Kasumi-1 (cell line): ENCODE measurements around the gene RRAS.
A peak's percentile ranks its signal among the peaks of the same experiment; 100 is the strongest.
"Not testable (repeated sequence)": the region's sequence is repeated elsewhere in the genome, so short reads cannot be mapped to it uniquely, and the experiment has no call there.

Experiments
- DNase-seq, 2 experiments: peaks; one replicate each; lab custom pipeline; 2025; lab: John Stamatoyannopoulos, UW

RRAS gene

DNA sequence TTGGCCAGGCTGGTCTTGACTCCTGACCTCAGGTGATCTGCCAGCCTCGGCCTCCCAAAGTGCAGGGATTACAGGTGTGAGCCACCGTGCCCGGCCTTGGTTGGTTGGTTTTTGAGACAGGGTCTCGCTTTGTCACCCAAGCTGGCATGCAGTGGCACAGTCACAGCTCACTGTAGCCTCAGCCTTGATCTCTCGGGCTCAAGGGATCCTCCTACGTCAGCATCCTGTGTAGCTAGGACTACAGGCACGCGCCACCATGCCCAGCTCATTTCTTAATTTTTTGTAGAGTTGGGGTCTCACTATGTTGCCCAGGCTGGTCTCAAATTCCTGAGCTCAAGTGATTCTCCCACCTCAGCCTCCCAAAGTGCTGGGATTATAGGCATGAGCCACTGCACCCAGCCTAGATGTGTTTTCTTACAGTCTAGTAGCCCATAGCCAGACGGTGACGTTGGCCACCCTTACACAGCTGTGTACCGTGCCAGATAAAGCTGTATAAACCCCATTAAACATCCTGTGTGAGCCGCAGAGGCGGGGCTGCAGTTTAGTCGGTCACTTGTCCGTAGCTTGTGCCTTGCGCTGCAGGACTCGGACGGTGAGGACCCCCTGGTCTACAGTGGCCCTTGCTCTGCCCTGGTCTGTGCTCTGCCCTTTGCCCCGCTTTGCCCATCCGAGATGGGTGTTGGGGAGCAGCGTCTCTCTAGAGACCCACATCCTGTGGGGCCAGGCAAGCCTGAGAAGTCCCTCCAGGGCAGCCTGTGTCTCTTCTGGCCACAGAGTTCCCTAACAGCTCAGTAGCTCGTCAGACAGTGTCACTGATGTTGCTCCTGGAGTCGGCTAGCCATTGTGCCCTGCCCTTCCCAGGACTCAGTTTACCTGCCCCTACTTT lies 15.9 kb upstream of the RRAS start:
- DNase-seq = no peak

DNA sequence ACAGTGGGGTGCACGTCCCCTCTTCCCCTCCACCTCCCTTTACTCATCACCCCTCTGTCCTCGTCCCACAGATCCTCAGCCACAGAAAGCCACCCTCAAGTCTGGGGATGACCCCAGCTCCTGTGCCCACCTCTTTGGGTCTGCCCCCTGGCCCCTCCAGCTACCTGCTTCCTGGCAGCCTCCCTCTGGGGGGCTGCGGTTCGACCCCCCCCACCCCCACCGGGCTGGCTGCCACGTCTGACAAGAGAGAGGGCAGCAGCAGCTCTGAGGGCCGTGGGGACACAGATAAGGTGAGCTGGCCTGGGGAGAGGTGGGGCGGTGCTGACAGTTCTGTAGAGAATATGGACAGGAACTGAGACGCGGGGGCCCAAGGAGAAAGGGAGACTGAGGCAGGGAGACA lies 14.6 kb upstream of the RRAS start:
- no peak for DNase-seq

GRCh38 chr19:49653466-49653806 lies 13.5 kb upstream of the RRAS start:
- no peak for DNase-seq

- no peak for DNase-seq
These were observed 12.9 kb upstream of the RRAS start for GRCh38 chr19:49652551-49653465.

GRCh38 chr19:49651820-49652550 lies 12.0 kb upstream of the RRAS start:
- DNase-seq = no peak

DNA sequence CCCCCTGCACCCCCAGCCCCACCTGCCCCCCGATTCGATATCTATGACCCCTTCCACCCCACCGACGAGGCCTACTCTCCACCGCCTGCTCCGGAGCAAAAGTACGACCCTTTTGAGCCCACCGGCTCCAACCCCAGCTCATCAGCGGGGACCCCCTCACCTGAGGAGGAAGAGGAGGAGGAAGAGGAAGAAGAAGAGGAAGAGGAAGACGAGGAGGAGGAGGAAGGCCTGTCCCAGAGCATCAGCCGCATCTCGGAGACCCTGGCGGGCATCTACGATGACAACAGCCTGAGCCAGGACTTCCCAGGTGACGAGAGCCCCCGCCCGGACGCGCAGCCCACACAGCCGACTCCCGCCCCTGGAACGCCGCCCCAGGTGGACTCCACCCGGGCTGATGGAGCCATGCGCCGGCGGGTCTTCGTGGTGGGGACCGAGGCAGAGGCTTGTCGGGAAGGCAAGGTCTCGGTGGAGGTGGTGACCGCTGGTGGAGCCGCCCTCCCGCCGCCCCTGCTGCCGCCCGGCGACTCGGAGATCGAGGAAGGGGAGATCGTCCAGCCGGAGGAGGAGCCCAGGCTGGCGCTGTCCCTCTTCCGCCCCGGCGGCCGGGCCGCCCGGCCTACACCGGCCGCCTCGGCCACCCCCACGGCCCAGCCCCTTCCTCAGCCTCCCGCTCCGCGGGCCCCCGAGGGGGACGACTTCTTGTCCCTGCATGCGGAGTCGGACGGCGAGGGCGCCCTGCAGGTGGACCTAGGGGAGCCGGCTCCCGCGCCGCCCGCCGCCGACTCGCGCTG lies 11.3 kb upstream of the RRAS start:
- no peak for DNase-seq

DNA sequence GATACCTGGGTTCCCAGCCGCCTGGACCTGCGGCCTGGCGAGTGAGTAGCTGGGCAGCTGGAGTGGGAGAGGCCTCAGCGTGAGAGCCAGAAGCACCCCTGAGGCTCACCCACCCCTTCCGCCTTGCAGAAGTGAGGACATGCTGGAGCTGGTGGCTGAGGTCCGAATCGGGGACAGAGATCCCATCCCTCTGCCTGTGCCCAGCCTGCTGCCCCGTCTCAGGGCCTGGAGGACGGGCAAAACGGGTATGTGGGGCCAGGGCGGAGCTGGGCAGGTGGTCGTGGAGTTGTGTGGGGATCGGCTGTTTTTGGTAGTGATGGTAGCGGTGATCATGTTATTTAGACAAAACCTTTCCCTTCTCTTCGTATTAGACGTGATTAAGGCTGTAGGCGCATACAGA lies 6.6 kb upstream of the RRAS start:
- no peak for DNase-seq

GRCh38 chr19:49645995-49646394 lies 6.1 kb upstream of the RRAS start:
- DNase-seq = no peak

DNA sequence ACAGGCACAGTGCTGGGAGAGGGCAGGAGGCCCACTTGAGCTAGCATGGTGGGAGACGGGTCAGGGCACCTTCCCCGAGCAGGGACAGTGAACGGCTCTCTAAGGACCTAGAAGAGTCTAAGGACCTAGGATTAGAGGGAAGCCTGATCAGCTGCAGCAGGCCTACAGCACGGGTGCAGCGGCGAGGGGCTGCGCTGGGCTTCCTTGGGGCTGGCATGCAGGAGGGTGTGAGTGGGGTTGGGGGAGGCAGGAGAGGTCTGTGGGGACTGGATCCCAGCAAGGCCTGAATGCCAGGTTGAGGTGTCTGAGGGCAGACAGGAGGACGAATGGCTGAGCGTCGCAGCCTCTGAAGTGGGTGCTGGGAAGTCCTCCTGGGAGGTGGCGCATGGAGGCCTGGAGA lies 5.6 kb upstream of the RRAS start:
- DNase-seq = no peak

- DNase-seq = no peak
These were observed 3.5 kb upstream of the RRAS start for GRCh38 chr19:49643466-49643865.

DNA sequence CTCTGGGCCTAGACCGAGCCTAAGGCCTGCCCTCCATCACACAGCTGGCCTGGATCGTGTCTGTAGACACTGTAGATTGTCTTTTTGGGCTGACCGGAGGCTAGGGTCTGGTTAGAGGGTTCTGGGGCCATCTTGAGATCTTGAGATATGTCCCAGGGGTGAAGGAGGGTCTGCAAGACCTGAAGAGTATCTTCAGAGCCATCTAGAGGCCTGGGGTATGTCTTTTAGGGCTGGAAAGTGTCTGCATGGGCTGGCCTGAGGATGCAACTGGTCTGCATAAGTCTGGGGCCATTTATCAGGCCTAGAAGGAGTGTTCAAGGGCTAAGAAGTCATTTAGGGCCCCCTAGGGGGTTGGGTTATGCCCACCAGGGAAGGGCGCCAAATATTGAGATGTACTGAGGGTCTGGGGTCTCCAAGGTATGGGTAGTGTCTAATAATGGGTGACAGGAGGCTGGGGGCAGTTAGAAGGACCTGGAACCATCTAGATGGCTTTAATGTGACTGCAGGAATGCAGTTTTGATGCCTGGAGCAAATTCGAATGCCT lies 2.6 kb upstream of the RRAS start:
- no peak for DNase-seq

DNA sequence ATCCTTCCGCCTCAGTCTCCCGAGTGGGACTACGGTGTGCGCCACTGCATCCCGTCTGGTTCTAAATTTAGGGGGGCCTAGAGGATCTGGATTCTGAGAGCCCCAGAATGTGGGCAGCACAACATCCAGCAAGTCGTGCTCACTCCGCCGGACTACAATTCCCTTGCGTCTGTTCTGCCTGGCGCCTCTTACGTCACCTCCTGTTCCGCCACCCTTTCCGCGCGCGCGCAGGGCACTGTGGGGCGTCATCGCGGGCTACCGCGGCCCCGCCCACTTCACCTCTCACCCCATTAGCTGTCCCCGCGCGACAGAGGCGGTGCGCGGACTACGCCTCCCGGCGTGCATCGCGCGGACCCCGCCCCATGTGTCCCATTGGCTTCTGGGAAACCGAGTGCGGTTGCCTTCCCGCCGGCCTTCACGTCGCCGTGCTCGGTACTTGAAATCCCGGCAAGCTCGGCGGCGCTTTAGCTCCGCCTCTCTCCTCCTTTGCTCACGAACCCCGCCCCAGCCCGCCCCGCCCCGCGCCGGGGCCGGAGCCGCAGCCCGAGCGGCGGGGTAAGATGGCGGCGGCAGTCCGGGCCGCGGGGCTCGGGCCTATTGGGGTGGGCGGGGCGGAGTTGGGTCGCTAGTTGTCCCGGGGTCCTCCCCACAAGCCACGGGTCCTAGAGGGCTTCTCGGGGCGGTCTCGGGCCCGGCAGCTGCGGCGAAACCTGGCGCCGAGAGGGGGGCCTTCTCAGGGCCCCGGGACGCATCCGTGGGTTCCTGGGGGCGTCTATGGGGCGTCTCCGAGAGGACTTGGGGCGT lies 1.9 kb upstream of the RRAS start, which contains the start of gene SCAF1:
SCAF1 (plus strand) TSS at position 522 of the 804 bp plus-strand sequence. CDS start 2,818 bp downstream, outside the sequence.
- DNase-seq = peak; percentile 98 to 100

- DNase-seq = no peak
These were observed 386 bp downstream of the RRAS start for GRCh38 chr19:49639401-49640112.

DNA sequence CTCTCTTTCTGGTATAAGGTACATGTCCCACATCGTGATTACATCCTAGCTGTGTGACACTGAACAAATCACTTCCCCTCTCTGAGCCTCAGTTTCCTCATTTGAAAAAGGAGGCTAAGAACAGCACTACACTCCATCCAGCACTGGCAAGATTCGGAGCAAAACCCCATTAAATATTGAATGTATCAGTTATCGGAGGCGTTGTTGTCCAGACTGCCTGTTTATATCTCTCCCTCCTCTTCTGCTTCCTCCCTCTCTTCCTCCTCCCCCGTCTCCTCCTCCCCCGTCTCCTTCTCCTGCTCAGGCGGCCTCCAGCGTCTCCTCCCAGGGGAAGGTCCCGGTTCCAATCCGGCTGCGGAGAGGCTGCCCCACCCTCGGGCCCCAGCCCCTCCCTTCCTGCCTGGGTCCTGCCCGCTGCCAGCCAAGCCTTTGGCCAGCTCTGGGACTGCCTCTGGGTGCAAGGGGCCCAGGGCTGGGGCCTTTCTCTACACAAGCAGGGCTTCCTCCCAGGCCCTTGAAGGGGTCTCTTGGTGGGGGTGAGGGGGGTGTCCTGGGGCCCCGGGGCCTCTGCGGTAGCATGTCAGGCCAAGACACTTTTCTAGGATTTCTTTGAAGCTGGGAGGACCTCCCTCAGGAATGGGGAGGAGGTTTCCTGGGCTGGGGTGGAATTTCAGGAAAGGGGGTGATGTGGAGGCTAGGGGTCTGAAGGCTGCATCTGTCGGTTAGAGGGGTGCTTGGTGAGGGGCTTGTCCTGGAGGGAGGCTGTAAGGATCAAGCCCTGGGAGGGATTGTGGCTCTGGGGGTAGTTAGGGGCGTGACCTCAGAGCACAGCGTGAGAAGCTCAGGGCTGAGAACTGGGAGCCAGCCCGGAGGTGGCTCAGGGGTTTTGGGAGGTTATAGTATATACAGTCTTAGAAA lies 1.9 kb downstream of the RRAS start:
- peak; percentile 26 to 30 for DNase-seq

GRCh38 chr19:49636233-49636932 lies 3.6 kb downstream of the RRAS start:
- DNase-seq = no peak

DNA sequence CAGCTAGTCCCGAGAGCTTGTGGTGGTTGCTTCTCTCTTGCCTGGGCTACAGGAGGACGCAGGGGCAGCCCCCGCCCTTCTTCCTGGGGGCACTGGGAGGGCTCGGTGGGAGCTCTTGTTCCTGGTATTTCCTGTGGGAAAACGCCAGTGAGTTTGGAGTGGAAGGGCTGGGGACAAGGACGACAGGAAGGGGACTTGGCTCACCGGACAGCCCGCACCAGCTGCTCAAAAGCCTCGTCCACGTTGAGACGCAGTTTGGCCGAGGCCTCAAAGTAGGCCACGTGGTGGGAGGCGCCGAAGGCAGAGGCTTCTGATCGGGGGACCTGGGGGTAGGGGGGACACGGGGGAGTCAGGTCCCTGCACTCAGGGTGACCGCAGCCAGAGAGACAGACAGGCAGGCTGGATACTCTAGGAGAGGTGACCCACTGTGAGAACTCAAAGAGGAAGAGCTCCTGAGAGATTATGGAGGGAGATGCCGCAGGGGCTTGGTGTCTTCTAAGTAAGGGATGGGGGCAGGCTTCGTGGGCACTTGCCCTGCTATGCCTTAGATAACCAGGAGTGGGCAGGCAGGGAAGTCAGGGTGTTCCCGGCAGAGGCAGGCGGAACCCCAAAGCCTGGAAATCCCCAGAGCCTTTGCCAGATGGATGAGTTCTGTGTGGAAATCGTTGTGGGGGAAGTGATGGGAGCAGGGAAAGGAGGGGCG lies 4.3 kb downstream of the RRAS start:
- no peak for DNase-seq

DNA sequence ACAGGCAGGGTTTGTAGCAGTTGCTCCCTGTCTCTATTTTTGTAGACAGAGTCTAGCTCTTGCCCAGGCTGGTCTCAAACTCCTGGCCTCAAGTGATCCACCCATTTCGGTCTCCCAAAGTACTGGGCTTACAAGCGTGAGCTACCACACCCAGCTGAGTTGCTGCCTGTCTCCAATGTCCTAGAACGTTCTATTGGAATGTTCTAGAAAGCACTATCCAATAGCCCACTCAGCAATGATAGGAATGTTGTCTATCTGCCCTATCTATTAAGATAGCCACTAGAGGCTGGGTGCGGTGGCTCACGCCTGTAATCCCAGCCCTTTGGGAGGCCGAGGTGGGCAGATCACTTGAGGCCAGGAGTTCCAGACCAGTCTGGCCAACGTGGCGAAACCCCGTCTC lies 6.7 kb downstream of the RRAS start:
- DNase-seq = not testable (repeated sequence)
